Immature natural killer cell (primary cell): ENCODE measurements around the gene MYO15A. TPM values are rescaled to one million over a fixed set of nuclear protein-coding genes. Genes with fewer than 3 reads are reported as not detected.

Source experiments
- DNase-seq, 3 donors: peaks; one replicate each; pipeline ENCODE4 v3.0.0; 2022; ENCODE audit warnings: mixed read lengths in 1 of 3
- H3K27ac Mint-ChIP-seq, 6 donors: one replicate each; pipeline ENCODE4 v1.8.0; 2020; ENCODE audit warnings: mixed read lengths in 6 of 6, mild to moderate bottlenecking in 5 of 6, inconsistent platforms in 4 of 6, moderate library complexity in 3 of 6
- H3K27me3 Mint-ChIP-seq, 3 donors: one replicate each; pipeline ENCODE4 v1.8.0; 2020 to 2021; ENCODE audit warnings: low read depth in 3 of 3, mild to moderate bottlenecking in 3 of 3, mixed read lengths in 3 of 3, moderate library complexity in 3 of 3, inconsistent platforms in 1 of 3
- H3K36me3 Mint-ChIP-seq, 3 donors: one replicate each; pipeline ENCODE4 v1.8.0; 2020; ENCODE audit warnings: mixed read lengths in 3 of 3, inconsistent platforms in 2 of 3, mild to moderate bottlenecking in 2 of 3
- H3K4me1 Mint-ChIP-seq, 2 donors: one replicate each; pipeline ENCODE4 v1.8.0; 2020; ENCODE audit warnings: inconsistent platforms in 2 of 2, mild to moderate bottlenecking in 2 of 2, mixed read lengths in 2 of 2, moderate library complexity in 1 of 2
- H3K4me3 Mint-ChIP-seq, 5 donors: one replicate each; pipeline ENCODE4 v1.8.0; 2020; ENCODE audit warnings: mild to moderate bottlenecking in 5 of 5, mixed read lengths in 5 of 5, inconsistent platforms in 3 of 5, moderate library complexity in 3 of 5
- H3K9me3 Mint-ChIP-seq, 6 donors: one replicate each; pipeline ENCODE4 v1.8.0; 2020; ENCODE audit warnings: mild to moderate bottlenecking in 6 of 6, mixed read lengths in 6 of 6, inconsistent platforms in 4 of 6, moderate library complexity in 3 of 6
- polyA plus RNA-seq, 3 donors: library from polyadenylated mRNA; unstranded; fragments of 300-500 nt; fragmentation: Illumina TruSeq; gene quantifications; one replicate each; pipeline ENCODE4 v1.2.3, GENCODE V29; 2021

MYO15A gene, protein sequence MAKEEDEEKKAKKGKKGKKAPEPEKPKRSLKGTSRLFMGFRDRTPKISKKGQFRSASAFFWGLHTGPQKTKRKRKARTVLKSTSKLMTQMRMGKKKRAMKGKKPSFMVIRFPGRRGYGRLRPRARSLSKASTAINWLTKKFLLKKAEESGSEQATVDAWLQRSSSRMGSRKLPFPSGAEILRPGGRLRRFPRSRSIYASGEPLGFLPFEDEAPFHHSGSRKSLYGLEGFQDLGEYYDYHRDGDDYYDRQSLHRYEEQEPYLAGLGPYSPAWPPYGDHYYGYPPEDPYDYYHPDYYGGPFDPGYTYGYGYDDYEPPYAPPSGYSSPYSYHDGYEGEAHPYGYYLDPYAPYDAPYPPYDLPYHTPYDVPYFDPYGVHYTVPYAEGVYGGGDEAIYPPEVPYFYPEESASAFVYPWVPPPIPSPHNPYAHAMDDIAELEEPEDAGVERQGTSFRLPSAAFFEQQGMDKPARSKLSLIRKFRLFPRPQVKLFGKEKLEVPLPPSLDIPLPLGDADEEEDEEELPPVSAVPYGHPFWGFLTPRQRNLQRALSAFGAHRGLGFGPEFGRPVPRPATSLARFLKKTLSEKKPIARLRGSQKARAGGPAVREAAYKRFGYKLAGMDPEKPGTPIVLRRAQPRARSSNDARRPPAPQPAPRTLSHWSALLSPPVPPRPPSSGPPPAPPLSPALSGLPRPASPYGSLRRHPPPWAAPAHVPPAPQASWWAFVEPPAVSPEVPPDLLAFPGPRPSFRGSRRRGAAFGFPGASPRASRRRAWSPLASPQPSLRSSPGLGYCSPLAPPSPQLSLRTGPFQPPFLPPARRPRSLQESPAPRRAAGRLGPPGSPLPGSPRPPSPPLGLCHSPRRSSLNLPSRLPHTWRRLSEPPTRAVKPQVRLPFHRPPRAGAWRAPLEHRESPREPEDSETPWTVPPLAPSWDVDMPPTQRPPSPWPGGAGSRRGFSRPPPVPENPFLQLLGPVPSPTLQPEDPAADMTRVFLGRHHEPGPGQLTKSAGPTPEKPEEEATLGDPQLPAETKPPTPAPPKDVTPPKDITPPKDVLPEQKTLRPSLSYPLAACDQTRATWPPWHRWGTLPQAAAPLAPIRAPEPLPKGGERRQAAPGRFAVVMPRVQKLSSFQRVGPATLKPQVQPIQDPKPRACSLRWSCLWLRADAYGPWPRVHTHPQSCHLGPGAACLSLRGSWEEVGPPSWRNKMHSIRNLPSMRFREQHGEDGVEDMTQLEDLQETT (N-terminal part only)
- polyA plus RNA-seq = under 1 TPM in 2 of 3 donors, not detected in 1; 0.13 to 0.29 TPM

DNA sequence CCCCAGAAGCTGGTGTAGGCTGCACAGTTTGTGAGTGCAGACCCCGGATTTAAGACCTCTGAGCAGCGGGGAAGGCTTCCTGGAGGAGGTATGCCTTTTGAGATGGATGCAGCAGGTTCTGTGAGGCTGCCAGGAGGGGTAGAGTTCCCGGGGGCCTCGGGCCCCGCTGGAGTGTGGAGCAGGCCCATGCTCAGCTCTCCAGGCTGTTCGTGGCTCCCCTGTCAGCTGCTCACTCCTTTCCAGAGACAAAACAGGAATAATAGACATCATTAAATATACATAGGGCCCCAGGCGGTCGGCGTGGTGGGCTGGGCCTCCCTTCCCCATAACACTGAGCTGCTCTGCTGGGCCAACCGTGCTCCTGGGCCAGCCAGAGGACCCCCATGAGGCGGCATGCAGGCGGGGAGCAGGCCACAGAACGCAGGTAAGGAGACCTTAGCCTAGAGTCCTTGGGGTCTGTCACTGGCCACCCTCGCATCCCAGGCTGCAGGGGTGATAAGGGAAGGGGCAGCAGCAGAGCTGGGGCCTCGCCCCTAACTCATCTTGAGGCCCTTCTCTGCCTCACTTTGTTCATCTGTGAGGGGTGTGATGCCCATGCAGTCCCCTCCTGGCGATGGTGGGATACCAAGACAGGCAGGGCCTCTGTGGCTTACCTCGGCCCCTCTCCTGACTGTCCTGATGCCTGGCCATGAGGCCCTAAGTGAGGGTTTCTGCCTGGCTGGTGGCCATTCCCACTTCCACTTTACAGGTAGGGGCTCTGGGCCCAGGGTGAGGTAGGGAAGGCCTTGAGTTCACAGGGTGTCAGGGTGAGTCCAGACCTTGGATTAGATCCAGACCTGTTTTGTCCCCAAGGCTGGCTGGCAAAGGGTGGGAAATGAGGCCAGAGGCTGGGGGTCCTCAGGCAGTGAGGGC is at the start of gene MYO15A:
Gene MYO15A (plus strand): TSS at position 356 of the 912 bp plus-strand sequence. CDS start 10,045 bp downstream, outside the sequence.
- Mint-ChIP-seq H3K27ac (peak within 1 kb of the TSS in 1 of 6 donors; percentile 55), H3K27me3 (peaks cover 0 to 3% (median 2%) of the 10 kb centered on the region in 3 donors), H3K4me3 (no peak within 1 kb of the TSS), H3K4me1 (peaks cover 0 to 2% of the 10 kb centered on the region in 2 donors), H3K36me3 (no peaks in the 10 kb centered on the region), H3K9me3 (no peaks in the 10 kb centered on the region)
- DNase-seq = no peak

DNA sequence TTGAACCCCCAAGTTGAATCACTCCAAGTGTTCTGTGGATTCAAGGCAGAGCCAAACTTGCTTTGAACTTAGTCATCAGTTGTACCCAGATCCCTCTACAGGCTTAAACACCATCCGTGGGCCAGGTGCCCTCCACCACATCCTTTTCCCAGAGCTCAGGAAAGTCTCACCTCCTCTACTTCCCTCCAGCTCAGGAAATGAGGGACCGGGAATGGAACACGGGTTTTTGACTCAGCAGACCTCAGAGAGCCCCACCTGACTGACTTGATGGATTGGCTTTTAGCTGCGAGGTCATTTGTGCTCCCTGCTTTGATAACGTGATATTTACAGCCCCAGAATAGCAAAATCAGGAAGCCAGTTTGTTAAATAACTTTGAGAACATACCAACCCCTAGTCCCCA is 49.3 kb upstream of the MYO15A start:
- no peak for DNase-seq
- Mint-ChIP-seq H3K27ac (no peak overlapping the region), H3K9me3 (no peaks in the 10 kb centered on the region), H3K4me1 (no peaks in the 10 kb centered on the region), H3K4me3 (no peak overlapping the region), H3K36me3 (peaks cover 14 to 36% (median 18%) of the 10 kb centered on the region in 3 donors), H3K27me3 (no peaks in the 10 kb centered on the region)

DNA sequence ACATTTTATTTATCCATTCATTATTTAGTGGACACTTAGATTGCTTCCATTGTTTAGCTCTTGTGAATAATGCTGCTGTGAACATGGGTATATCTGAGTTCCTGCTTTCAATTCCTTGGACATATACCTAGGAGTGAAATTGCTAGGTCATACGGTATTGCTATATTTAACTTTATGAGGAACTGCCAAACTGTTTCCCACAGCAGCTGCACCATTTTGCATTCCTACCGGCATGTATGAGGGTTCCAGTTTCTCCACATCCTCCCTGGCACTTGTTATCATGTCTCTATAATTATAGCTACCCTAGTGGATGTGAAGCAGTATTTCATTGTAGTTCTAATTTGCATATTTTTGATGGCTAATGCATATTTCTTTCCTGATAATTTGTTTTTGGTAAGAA is 44.5 kb upstream of the MYO15A start:
- no peaks in the 10 kb centered on the region for H3K27me3 Mint-ChIP-seq
- H3K27ac Mint-ChIP-seq = no peak overlapping the region
- H3K4me3 Mint-ChIP-seq = no peak overlapping the region
- no peaks in the 10 kb centered on the region for H3K4me1 Mint-ChIP-seq
- no peaks in the 10 kb centered on the region for H3K9me3 Mint-ChIP-seq
- H3K36me3 Mint-ChIP-seq = peaks cover 6 to 42% (median 15%) of the 10 kb centered on the region in 3 donors
- DNase-seq = no peak

DNA sequence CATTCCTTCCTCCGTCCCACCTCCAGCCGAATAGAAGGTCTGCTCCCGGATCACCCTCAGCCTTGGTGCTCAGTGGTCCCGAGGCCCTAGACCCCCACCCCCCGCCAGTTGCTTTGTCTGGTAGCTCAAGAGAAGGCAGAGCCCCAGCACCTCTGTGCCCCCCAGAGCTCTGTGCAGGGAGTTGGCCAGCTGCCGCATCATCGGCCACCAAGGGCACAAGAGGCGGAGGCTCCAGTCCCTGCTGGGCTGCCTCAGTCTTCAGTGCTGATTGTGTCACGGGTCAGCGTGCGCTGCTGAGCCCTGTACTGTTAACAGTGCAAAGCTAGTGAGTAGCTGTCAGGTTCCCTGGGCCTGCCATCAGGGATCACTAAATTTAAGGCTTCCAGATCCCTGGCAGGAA is 43.0 kb upstream of the MYO15A start:
- H3K4me1 Mint-ChIP-seq = peaks cover 1 to 3% of the 10 kb centered on the region in 2 donors
- DNase-seq = no peak
- H3K9me3 Mint-ChIP-seq = no peaks in the 10 kb centered on the region
- no peak overlapping the region for H3K27ac Mint-ChIP-seq
- H3K4me3 Mint-ChIP-seq = no peak overlapping the region
- H3K36me3 Mint-ChIP-seq = peaks cover 0 to 36% (median 9%) of the 10 kb centered on the region in 3 donors
- no peaks in the 10 kb centered on the region for H3K27me3 Mint-ChIP-seq

DNA sequence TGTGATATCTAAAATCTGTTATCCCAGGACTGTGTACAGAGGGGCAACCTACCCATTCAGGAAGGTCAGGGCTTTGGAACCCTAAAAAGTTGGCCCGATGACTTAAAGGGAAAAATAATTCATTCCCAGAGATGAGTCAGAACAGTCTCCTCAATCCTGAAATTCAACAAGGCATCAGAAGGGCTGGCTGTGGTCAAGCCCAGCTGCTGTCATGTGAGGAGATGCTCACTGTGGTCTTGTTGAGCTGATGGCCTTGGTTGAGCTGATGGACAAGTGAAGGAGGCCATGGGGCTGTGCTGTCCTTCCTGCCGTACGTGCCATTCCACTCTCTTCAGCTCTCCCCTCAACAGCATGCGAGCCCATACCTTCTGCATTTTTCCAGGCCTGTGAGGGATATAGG is 41.7 kb upstream of the MYO15A start:
- Mint-ChIP-seq H3K4me1 (peaks cover 14 to 16% of the 10 kb centered on the region in 2 donors), H3K27ac (no peak overlapping the region), H3K4me3 (no peak overlapping the region)

DNA sequence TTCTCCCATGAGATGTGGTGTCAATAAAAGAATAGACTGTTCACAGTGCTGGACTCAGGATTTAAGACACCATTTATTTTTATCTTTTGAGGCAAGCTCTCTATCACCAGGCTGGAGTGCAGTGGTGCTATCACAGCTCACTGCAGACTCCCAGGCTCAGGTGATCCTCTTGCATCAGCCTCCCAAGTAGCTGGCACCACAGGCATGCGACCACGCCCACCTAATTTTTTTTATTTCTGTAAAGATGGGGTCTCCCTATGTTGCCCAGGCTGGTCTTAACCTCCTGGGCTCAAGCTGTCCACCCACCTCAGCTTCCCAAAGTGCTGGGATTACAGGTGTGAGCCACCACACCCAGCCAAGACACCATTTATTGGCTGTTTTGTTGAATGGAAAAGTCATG is 39.5 kb upstream of the MYO15A start:
- Mint-ChIP-seq H3K27me3 (peaks cover 0 to 3% (median 0%) of the 10 kb centered on the region in 3 donors), H3K4me3 (no peak overlapping the region), H3K4me1 (peaks cover 17 to 18% of the 10 kb centered on the region in 2 donors), H3K36me3 (peaks cover 0 to 23% (median 9%) of the 10 kb centered on the region in 3 donors), H3K9me3 (no peaks in the 10 kb centered on the region), H3K27ac (no peak overlapping the region)
- no peak for DNase-seq

More for the DNA sequence above, 41.7 kb upstream of the MYO15A start:
- DNase-seq = no peak
- Mint-ChIP-seq H3K9me3 (no peaks in the 10 kb centered on the region), H3K27me3 (no peaks in the 10 kb centered on the region), H3K36me3 (peaks cover 0 to 31% (median 9%) of the 10 kb centered on the region in 3 donors)

DNA sequence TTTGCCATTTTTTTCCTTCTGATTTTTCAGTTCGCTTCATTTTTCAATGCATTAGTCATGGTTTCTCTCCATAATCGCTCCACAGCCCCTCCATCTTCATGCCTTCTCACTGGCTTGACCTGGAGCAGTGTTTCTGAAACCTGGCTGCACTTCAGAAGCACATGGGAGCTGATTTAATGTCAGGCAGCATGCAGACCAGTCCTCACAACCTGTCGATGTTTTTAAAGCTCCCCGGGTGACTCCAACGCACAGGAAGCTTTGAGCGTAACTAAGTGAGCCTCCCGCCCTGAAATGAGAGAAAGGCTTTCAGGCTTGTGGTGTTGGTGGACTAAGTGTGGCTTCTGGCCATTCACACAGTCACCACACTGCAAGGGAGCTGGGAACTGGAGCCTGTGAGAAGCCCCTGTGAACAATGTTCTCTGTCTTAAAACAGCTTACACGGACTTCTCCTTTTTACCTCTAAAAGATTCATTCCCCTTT is 37.7 kb upstream of the MYO15A start:
- Mint-ChIP-seq H3K9me3 (no peaks in the 10 kb centered on the region), H3K27me3 (peaks cover 0 to 8% (median under 1%) of the 10 kb centered on the region in 3 donors), H3K4me1 (peaks cover 17 to 18% of the 10 kb centered on the region in 2 donors), H3K36me3 (peaks cover 0 to 9% (median 3%) of the 10 kb centered on the region in 3 donors), H3K27ac (peak overlapping the region; percentile 2 to 79 (median 44)), H3K4me3 (peak overlapping the region in 4 of 5 donors; percentile 23 to 66 (median 62))
- DNase-seq = peak; percentile 36 to 44 (median 42)

DNA sequence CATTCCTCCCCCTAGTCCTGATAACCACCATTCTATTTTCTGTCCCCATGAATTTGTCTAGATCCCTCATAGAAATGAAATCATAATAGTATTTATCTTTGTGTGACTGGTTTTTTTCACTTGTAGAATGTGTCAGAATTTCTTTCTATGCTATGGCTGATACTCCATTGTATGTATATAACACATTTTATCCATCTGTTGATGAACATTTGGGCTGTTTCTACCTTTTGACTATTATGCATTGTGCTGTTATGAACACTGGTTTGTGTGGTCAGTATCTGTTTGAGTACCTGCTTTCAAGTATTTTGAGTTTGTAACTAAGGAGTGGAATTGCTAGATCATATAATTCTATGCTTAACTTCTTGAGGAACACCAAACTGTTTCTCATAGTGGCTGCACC is 36.8 kb upstream of the MYO15A start:
- H3K4me1 Mint-ChIP-seq = peaks cover 17 to 18% of the 10 kb centered on the region in 2 donors
- H3K9me3 Mint-ChIP-seq = no peaks in the 10 kb centered on the region
- peaks cover 0 to 8% (median 6%) of the 10 kb centered on the region in 3 donors for H3K27me3 Mint-ChIP-seq
- H3K36me3 Mint-ChIP-seq = peaks cover 0 to under 1% (median 0%) of the 10 kb centered on the region in 3 donors
- DNase-seq = no peak
- H3K27ac Mint-ChIP-seq = peak overlapping the region in 3 of 6 donors; percentile 0 to 80 (median 2)
- H3K4me3 Mint-ChIP-seq = peak overlapping the region in 3 of 5 donors; percentile 4 to 66 (median 22)

DNA sequence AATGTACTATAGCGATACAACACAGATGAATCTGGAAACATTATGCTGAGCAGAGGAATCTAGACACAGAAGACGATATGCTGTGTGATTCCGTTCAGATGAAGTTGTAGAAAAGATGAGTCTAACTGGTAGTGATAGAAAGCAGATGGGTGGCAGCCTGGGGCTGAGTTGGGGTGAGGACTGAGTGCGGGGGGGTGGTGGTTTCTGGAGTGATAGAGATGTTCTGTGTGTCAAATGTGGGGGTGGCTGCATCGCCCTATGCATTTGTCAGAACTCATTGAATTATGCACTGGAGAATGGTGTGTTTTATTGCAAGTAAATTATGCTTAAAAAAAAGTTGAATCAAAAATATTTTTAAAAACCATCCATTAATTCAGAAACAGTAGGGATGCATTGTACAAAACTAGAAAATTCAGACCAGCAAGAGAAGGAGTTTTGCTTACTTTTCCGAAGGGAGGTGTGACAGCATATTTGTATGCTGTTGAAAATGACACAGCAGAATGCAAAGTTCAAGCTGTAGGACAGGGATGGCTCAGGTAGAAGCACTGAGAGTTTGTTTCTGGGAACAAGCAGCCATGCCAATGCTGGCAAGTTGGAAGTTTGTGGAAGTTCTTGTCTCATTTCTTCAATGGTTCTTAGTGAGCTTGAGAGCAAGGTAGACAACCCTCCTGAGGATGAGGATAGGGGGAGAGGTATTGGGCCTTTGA is 33.8 kb upstream of the MYO15A start:
- no peak overlapping the region for H3K4me3 Mint-ChIP-seq
- peaks cover 17 to 18% of the 10 kb centered on the region in 2 donors for H3K4me1 Mint-ChIP-seq
- H3K27me3 Mint-ChIP-seq = peaks cover 0 to 11% (median 10%) of the 10 kb centered on the region in 3 donors
- DNase-seq = no peak
- no peaks in the 10 kb centered on the region for H3K9me3 Mint-ChIP-seq
- H3K36me3 Mint-ChIP-seq = no peaks in the 10 kb centered on the region
- H3K27ac Mint-ChIP-seq = peak overlapping the region in 1 of 6 donors; percentile 38

DNA sequence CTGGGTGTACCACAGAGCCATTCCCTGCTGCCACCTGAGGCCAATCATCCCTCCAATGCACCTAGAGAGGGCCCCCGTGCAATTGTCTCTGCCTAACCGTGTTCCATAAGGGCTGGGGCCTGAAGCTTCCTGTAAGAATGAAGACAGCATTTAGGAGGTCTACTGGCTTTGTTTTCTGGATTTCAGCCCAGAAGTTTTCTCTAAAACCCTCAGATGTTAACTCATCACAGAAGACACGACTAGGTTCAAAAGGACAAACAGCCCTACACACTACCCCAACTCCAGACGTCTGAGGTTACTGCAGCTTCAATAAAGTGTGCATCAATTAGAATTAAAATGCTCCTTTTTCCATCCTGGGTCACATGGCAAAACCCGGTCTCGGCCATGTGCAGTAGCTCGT is 31.6 kb upstream of the MYO15A start:
- H3K27ac Mint-ChIP-seq = no peak overlapping the region
- H3K36me3 Mint-ChIP-seq = no peaks in the 10 kb centered on the region
- H3K9me3 Mint-ChIP-seq = no peaks in the 10 kb centered on the region

DNA sequence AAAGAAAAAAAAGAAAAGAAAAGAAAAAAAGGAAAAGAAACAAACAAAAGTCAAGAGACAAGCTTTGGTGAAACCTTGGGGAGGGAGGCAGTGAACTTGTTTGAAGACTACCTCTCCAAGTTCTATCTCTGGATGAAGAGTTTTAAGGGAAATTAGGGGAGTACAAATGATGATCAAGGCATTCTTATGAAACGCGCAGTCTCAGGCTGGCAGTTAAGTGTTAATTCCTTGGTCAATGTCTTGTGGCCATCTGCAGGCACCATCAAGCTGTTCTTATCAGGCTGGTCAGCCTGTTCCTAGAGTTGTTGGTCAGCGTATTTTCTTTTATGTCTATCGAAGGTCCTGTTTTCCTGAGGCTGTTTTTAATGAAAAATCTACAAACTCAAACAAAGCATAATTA is 29.0 kb upstream of the MYO15A start:
- H3K4me1 Mint-ChIP-seq = no peaks in the 10 kb centered on the region
- no peak overlapping the region for H3K4me3 Mint-ChIP-seq
- H3K9me3 Mint-ChIP-seq = no peaks in the 10 kb centered on the region
- H3K36me3 Mint-ChIP-seq = no peaks in the 10 kb centered on the region
- no peak for DNase-seq
- H3K27ac Mint-ChIP-seq = no peak overlapping the region
- peaks cover 0 to 14% (median 12%) of the 10 kb centered on the region in 3 donors for H3K27me3 Mint-ChIP-seq

More for the DNA sequence above, 31.6 kb upstream of the MYO15A start:
- H3K4me1 Mint-ChIP-seq = peaks cover under 1 to 2% of the 10 kb centered on the region in 2 donors
- peaks cover 0 to 15% (median 14%) of the 10 kb centered on the region in 3 donors for H3K27me3 Mint-ChIP-seq
- no peak overlapping the region for H3K4me3 Mint-ChIP-seq
- DNase-seq = no peak

DNA sequence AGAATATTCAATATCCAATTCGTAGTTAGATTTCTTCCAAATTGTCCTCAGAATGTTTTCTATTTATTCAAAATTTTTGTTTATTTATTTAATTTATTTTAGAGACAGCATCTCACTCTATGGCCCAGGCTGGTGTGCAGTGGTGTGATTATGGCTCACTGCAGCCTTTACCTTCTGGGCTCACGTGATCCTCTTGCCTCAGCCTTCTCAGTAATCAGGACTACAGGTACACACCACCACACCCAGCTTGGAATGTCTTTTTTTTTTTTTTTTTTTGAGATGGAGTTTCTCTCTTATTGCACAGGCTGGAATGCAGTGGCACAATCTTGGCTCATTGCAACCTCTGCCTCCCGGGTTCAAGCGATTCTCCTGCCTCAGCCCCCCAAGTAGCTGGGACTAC is 24.3 kb upstream of the MYO15A start:
- peaks cover 20 to 22% of the 10 kb centered on the region in 2 donors for H3K4me1 Mint-ChIP-seq
- H3K9me3 Mint-ChIP-seq = no peaks in the 10 kb centered on the region
- no peak overlapping the region for H3K4me3 Mint-ChIP-seq
- peaks cover 0 to 13% (median 5%) of the 10 kb centered on the region in 3 donors for H3K27me3 Mint-ChIP-seq
- no peak for DNase-seq
- H3K36me3 Mint-ChIP-seq = no peaks in the 10 kb centered on the region
- no peak overlapping the region for H3K27ac Mint-ChIP-seq
